C4-2B (cell line): ENCODE results near the gene ALKBH8.

Experiments
- ZFX ChIP-seq: fragments of 450-650 bp; IDR thresholded peaks from 2 replicates; pipeline ENCODE4 v1.6.1; 2017
- TF ChIP-seq, protein P1 (sequence below): fragments of 450-650 bp; conservative IDR thresholded peaks from 2 replicates; pipeline ENCODE4 v1.5.1; 2017; ENCODE audit warnings: mild to moderate bottlenecking

DNA sequence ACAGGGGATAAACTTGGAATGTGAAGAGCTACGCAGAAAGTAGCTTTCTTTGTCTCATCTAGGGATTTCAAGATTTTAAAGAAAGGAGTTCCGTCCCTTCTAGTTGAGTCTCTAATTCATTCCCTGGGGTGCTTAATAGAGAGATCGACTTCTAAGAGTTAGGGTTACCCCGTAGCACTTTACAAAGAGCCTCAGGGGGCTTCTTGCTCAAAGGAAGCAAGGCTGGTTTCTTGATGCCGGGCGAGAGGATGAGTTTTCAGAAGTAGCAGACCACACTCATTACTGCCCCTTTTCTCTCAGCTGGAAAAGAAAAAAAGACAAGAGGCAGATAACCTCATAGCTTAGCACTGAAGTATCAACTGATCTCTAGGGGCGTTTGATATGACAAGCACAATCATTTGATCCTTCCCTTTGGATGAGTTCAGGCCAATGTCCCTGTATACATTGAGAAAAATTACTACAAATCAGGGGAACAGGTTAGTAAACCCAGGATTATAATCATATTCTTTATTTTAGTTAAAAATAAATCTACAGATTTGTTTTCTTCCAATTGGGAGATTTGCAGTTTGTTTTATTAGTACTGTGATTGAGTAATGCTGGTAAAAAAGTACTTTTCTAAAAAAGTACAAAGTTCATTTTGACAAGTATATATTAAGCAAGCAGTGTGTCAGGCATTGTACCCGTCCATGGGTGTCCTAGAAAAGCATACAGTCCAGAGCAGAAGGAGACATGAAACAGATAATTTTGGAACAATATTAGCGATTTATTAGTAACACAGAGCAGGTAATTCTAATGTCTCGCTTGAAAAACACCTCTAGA, 44.1 kb upstream of the ALKBH8 start:
- TF ChIP-seq, protein P1, sequence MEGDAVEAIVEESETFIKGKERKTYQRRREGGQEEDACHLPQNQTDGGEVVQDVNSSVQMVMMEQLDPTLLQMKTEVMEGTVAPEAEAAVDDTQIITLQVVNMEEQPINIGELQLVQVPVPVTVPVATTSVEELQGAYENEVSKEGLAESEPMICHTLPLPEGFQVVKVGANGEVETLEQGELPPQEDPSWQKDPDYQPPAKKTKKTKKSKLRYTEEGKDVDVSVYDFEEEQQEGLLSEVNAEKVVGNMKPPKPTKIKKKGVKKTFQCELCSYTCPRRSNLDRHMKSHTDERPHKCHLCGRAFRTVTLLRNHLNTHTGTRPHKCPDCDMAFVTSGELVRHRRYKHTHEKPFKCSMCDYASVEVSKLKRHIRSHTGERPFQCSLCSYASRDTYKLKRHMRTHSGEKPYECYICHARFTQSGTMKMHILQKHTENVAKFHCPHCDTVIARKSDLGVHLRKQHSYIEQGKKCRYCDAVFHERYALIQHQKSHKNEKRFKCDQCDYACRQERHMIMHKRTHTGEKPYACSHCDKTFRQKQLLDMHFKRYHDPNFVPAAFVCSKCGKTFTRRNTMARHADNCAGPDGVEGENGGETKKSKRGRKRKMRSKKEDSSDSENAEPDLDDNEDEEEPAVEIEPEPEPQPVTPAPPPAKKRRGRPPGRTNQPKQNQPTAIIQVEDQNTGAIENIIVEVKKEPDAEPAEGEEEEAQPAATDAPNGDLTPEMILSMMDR: no peak
- no peak for TF ChIP-seq ZFX
